Activated T-helper 17 cell treated with anti-CD3 and anti-CD28 coated beads, Interleukin-2, amount 50 U/mL, for 72 hours (primary cell): Measurements from ENCODE around the gene ALOX5AP. TPM values are rescaled to one million over a fixed set of nuclear protein-coding genes. Genes with fewer than 3 reads are reported as not detected.
A peak's percentile ranks its signal among the peaks of the same experiment; 100 is the strongest.

Experiments
- ATAC-seq: fragments of 150-1000 bp; cut with Tn5 transposase; replicated peaks from 2 replicates; pipeline ENCODE4 v1.10.0; 2021; ENCODE audit warnings: mild to moderate bottlenecking, moderate library complexity
- H3K27ac Mint-ChIP-seq: one replicate; pipeline ENCODE4 v1.8.0; 2022; ENCODE audit warnings: mixed read lengths
- H3K27me3 Mint-ChIP-seq: one replicate; pipeline ENCODE4 v1.8.0; 2022; ENCODE audit warnings: mixed read lengths
- H3K36me3 Mint-ChIP-seq: one replicate; pipeline ENCODE4 v1.8.0; 2022; ENCODE audit warnings: low read depth, mild to moderate bottlenecking, mixed read lengths
- H3K4me1 Mint-ChIP-seq: one replicate; pipeline ENCODE4 v1.8.0; 2022; ENCODE audit warnings: mixed read lengths
- H3K4me3 Mint-ChIP-seq: one replicate; pipeline ENCODE4 v1.8.0; 2022; ENCODE audit warnings: mild to moderate bottlenecking, mixed read lengths
- H3K9me3 Mint-ChIP-seq: one replicate; pipeline ENCODE4 v1.8.0; 2022; ENCODE audit warnings: mixed read lengths
- total RNA-seq, 2 donors: library from RNA; stranded (reverse); gene quantifications; one replicate each; pipeline ENCODE4 v1.2.3, GENCODE V29; 2022

The ALOX5AP gene
- total RNA-seq, 2 donors from 2014 or later = 33.7 to 62.5 TPM

DNA sequence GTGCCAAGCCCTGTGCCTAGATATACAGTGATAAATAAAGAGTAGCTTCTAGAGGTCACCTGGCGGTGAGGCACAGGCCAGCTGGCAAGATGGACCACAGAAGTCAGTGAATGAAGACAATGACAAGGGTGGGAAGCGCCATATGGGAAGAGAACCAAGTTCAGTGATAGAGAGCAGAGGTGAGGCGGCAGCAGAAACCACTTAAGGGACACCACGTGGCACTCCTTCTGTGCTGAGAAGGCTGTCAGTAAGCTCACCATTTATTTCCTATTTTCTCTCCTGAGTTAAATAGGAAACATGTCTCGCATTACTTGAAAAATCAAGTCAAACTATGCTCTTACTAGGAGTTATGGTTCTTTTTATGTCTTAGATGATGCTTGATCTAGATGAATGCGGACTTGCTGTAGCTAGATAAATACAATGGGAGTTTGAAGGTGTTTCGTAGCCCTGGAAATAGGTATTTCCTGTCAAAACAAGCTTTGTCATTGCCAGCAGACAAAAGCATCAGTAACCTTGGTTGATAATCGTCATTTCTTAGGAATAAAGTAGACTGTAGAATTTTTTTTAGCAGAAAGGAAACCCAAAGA is 17.8 kb downstream of the ALOX5AP start:
- Mint-ChIP-seq H3K27me3 (no peaks in the 10 kb centered on the region), H3K4me1 (peaks cover 16% of the 10 kb centered on the region), H3K9me3 (peaks cover 5% of the 10 kb centered on the region), H3K36me3 (peaks cover 75% of the 10 kb centered on the region), H3K27ac (no peak overlapping the region), H3K4me3 (no peak overlapping the region)
- ATAC-seq = no peak

DNA sequence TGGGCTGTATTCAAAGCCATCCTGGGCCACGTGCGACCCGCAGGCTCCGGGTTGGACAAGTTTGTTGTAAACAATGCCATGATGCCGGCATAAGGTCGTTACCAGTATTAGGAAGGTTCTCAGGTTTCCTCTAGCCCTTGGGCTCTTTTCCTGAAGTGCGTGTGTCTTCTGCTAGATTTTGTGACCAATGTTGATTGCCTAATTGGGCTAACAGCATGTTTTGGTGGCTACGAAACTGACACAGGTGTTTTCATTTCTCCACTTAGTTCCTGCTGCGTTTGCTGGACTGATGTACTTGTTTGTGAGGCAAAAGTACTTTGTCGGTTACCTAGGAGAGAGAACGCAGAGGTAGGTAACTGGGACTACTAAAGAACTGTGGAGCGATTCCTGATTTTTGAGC is 20.3 kb downstream of the ALOX5AP start:
- no peak overlapping the region for H3K4me3 Mint-ChIP-seq
- H3K4me1 Mint-ChIP-seq = peaks cover 15% of the 10 kb centered on the region
- no peak for ATAC-seq
- no peaks in the 10 kb centered on the region for H3K27me3 Mint-ChIP-seq
- no peak overlapping the region for H3K27ac Mint-ChIP-seq
- no peaks in the 10 kb centered on the region for H3K9me3 Mint-ChIP-seq
- peaks cover 72% of the 10 kb centered on the region for H3K36me3 Mint-ChIP-seq

DNA sequence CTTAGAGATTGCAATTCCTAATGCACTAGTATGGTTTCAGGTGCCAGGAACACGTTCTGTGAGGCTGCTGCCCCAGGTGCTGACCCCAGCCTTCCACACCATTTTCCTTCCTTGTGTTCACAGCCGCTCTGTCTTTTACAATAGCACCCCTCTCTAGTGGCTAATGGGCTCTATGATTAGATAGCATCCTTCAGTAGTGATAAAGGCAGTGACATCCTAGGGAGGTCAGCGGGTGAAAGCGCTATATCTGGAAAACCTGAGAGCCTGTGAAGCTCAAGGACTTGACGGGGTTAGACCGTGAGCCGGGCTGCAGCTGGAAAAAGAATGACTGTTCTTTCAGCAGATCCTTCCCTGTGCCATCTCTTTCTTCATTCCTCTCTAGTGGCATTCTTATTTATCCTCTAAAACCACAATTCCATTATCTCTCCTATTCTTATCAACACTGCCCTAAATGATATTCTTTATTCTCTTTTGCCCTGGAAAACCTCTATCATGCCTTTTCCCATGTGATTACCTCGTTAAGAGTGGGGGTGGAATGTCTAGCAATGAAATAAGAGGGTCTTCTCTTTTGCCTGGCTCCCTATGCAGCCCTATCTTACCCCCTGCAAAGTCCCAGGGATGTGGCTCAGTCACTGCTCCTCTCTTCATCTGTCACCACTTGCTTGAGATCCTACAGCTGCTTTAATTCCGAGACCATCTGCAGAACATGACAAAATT is 21.8 kb downstream of the ALOX5AP start:
- Mint-ChIP-seq H3K4me1 (peaks cover 7% of the 10 kb centered on the region), H3K27ac (no peak overlapping the region), H3K27me3 (no peaks in the 10 kb centered on the region), H3K9me3 (no peaks in the 10 kb centered on the region), H3K4me3 (no peak overlapping the region), H3K36me3 (peaks cover 73% of the 10 kb centered on the region)
- no peak for ATAC-seq

DNA sequence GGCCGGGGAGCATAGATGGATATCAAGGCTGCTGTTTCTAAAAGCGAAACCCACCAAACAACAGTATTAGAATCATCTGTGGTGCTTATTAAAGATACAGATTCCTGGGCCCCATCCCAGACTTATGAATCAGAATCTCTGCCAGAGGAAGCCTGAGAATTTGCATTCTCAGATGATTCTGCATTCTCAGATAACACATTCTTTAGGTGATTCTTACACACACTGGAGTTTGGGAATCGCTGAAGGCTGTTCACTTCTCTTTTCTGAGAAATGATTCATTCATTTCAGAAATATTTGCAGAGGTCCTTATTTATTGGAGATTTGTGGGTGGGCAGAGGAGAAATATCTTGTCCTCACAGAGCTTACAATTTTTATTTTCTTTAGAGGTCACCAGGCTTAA is 24.4 kb downstream of the ALOX5AP start:
- Mint-ChIP-seq H3K27ac (no peak overlapping the region), H3K36me3 (peaks cover 87% of the 10 kb centered on the region), H3K4me3 (no peak overlapping the region), H3K4me1 (peaks cover 4% of the 10 kb centered on the region), H3K9me3 (no peaks in the 10 kb centered on the region), H3K27me3 (no peaks in the 10 kb centered on the region)
- ATAC-seq = no peak

DNA sequence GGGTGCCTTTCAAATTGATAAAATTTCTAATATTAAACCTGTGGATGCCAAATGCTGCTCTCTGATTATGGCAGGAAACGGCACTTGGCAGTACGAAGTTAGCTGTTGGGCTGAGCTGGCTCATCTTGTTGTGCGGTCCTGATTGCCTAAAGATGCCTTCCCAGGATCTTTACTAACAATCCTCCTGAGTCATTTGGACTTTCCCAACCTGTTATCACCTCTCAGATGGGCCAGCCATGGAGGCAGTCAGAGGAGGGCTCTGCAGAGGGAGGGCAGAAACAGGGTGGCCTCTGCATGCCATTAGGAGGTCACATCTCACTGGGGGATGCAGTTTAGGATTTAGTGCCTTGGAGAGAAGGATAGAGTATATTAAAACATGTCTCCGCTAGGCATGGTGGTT is 27.3 kb downstream of the ALOX5AP start:
- no peaks in the 10 kb centered on the region for H3K27me3 Mint-ChIP-seq
- H3K4me3 Mint-ChIP-seq = no peak overlapping the region
- H3K36me3 Mint-ChIP-seq = peaks cover 70% of the 10 kb centered on the region
- no peaks in the 10 kb centered on the region for H3K9me3 Mint-ChIP-seq
- ATAC-seq = no peak
- peaks cover 4% of the 10 kb centered on the region for H3K4me1 Mint-ChIP-seq
- no peak overlapping the region for H3K27ac Mint-ChIP-seq

DNA sequence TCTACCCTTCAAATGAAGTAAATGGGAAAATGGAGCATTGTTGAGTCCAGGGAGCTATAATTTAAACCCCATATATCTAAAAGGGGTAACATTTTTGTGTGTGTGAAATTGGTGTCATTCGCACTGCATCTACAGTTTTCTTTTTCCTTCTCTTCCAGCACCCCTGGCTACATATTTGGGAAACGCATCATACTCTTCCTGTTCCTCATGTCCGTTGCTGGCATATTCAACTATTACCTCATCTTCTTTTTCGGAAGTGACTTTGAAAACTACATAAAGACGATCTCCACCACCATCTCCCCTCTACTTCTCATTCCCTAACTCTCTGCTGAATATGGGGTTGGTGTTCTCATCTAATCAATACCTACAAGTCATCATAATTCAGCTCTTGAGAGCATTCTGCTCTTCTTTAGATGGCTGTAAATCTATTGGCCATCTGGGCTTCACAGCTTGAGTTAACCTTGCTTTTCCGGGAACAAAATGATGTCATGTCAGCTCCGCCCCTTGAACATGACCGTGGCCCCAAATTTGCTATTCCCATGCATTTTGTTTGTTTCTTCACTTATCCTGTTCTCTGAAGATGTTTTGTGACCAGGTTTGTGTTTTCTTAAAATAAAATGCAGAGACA is 28.6 kb downstream of the ALOX5AP start:
- Mint-ChIP-seq H3K4me3 (no peak overlapping the region), H3K36me3 (peaks cover 57% of the 10 kb centered on the region), H3K27ac (no peak overlapping the region), H3K27me3 (no peaks in the 10 kb centered on the region), H3K9me3 (no peaks in the 10 kb centered on the region), H3K4me1 (peaks cover 8% of the 10 kb centered on the region)
- no peak for ATAC-seq

DNA sequence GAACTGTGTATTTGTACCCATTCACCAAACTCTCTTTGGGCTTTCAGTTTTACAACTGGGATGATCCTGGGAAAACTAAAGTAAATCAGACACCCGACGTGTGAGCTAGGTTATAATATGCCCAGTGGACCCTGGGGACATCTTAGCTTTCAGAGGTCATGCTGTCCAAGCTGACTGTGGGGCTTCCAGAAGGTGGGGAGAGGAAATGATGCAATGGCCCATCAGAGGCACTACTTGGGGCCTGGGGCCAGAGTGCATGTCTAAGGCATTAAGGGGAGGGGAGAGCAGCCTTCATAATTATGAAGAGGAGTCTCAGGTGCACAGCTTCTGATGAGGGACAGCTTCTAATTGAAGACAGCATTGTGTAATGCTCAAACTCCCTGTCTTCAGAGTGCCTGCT is 30.9 kb downstream of the ALOX5AP start:
- Mint-ChIP-seq H3K9me3 (no peaks in the 10 kb centered on the region), H3K27ac (peak overlapping the region; percentile 73), H3K4me1 (peaks cover 4% of the 10 kb centered on the region), H3K27me3 (no peaks in the 10 kb centered on the region), H3K4me3 (no peak overlapping the region), H3K36me3 (peaks cover 37% of the 10 kb centered on the region)
- no peak for ATAC-seq

DNA sequence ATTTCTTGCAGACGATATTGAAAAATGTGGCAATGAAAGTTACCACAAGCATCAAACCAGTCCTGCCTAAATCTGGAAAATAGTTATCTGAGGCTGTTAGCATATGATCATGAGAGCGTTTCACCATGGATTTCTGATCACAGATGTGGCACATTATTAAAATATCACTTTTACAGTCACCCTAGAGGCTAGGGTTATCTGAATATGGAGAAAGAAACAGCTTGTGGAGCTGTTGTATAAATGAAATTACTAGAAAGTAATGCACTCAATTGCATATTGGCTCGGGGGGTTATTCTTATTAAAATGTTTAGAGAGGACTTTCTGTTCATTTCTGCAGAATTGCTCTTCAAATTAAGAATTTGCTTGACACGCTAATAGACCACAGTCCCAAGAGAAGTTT is 35.6 kb downstream of the ALOX5AP start:
- Mint-ChIP-seq H3K27me3 (no peaks in the 10 kb centered on the region), H3K9me3 (peaks cover 11% of the 10 kb centered on the region), H3K36me3 (no peaks in the 10 kb centered on the region), H3K4me3 (no peak overlapping the region), H3K27ac (no peak overlapping the region), H3K4me1 (peaks cover 33% of the 10 kb centered on the region)
- ATAC-seq = no peak

DNA sequence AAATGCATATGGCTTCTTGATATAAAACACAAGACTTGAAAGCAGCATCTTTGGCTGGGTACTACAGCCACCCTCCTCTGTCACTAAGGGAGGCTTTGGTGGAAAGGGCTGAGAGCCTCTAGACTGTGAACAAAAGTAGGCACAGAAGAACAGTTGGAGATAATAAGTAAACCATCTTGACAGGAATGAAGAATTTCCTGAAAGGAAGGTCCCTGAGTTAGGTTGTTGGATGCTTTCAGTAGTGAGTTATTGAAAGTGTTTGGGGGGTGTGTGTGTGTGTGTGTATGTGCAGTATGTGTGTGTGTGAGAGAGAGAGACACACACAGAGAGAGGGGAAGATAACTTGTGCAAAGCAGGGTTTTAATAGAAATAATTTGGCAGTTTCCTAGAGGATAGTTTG is 38.2 kb downstream of the ALOX5AP start:
- ATAC-seq = no peak
- Mint-ChIP-seq H3K9me3 (peaks cover 11% of the 10 kb centered on the region), H3K4me3 (peak overlapping the region; percentile 66), H3K4me1 (peaks cover 29% of the 10 kb centered on the region), H3K27me3 (no peaks in the 10 kb centered on the region), H3K27ac (peak overlapping the region; percentile 84), H3K36me3 (no peaks in the 10 kb centered on the region)

DNA sequence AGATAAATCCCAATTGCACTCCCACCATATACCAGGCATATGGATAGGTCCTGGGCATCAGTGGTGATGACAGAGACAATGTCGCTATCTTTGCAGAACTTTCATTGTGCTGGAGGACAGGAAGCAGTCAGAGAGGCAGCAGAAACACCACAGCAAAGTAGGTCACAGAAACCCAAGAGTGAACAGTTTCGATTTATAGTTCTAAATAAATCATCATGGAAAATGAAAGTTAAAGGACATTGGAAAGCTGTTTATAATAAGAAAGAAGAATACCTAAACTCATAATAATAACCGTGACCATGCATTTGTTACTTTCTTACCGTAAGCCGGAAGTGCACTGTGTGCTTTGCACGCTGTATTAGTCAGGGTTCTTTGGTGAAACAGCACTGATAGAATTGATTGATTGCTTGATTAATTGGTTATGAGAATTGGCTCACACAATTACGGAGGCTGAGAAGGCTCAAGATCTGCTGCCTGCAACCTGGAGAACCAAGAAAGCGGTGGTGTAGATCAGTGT is 38.9 kb downstream of the ALOX5AP start:
- Mint-ChIP-seq H3K36me3 (no peaks in the 10 kb centered on the region), H3K4me3 (peak overlapping the region; percentile 66)

DNA sequence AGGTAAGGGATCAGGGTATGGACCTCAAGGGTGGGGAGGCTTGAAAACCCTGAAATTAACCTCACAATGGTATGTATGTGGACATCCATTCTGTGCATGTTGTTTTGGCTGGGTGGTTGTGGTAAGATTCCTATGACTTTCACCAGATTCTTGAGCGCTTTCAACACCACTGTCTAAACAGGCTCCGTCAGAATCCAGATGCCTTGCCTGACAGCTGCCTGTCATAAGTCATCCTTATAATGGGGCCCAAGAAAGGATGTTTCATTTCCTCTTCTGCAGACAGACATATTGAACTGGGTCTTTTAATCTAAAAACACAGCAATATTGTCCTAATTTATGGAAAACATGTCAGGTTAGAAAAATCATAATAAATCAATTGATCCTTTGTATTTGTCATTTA is 41.3 kb downstream of the ALOX5AP start:
- H3K27me3 Mint-ChIP-seq = no peaks in the 10 kb centered on the region
- no peak overlapping the region for H3K27ac Mint-ChIP-seq
- no peaks in the 10 kb centered on the region for H3K36me3 Mint-ChIP-seq
- H3K4me3 Mint-ChIP-seq = no peak overlapping the region
- H3K4me1 Mint-ChIP-seq = peaks cover 29% of the 10 kb centered on the region
- peaks cover 11% of the 10 kb centered on the region for H3K9me3 Mint-ChIP-seq
- ATAC-seq = no peak

More for the DNA sequence above, 38.9 kb downstream of the ALOX5AP start:
- Mint-ChIP-seq H3K27ac (peak overlapping the region; percentile 84), H3K4me1 (peaks cover 29% of the 10 kb centered on the region), H3K9me3 (peaks cover 11% of the 10 kb centered on the region), H3K27me3 (no peaks in the 10 kb centered on the region)
- ATAC-seq = peak; percentile 95

DNA sequence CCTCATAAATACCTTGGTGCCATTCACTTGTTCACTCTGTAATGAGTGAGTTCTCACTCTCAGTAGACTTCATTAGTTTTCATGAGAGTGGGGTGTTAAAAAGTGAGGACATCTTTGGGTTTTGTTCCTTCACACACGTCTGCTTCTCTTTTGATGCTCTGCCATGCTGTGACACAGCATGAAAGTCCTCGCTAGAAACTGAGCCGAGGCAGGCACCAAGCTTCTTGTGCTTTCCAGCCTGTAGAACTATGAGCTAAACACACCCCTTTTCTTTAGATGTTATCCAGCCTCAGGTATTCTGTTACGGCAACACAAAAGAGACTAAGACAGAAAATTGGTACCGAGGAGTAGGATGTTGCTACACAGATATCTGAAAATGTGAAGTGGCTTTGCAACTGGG is 43.7 kb downstream of the ALOX5AP start:
- H3K9me3 Mint-ChIP-seq = no peaks in the 10 kb centered on the region
- no peak overlapping the region for H3K4me3 Mint-ChIP-seq
- ATAC-seq = no peak
- no peak overlapping the region for H3K27ac Mint-ChIP-seq
- H3K4me1 Mint-ChIP-seq = peaks cover 14% of the 10 kb centered on the region
- no peaks in the 10 kb centered on the region for H3K36me3 Mint-ChIP-seq
- no peaks in the 10 kb centered on the region for H3K27me3 Mint-ChIP-seq

DNA sequence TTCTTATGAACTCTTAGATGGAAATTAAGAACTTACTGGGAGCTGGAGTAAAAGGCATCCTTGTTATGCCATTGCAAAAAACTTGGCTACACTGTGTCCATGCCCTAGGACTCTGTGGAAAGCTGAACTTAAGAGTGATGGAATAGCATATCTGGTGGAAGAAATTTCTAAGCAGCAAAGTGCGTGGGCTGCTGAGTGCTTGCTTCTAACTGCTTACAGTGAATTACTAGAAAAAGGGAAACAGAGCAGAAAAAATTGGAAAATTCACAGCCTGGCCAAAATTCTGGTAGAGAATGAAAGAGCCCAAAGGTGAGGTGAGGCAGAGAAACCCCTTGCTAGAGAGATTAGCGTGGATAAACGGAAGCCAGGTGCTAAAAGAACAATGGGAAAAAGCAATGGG is 44.3 kb downstream of the ALOX5AP start:
- ATAC-seq = no peak
- Mint-ChIP-seq H3K27me3 (no peaks in the 10 kb centered on the region), H3K9me3 (no peaks in the 10 kb centered on the region), H3K27ac (no peak overlapping the region), H3K4me3 (no peak overlapping the region), H3K36me3 (no peaks in the 10 kb centered on the region), H3K4me1 (peaks cover 8% of the 10 kb centered on the region)

DNA sequence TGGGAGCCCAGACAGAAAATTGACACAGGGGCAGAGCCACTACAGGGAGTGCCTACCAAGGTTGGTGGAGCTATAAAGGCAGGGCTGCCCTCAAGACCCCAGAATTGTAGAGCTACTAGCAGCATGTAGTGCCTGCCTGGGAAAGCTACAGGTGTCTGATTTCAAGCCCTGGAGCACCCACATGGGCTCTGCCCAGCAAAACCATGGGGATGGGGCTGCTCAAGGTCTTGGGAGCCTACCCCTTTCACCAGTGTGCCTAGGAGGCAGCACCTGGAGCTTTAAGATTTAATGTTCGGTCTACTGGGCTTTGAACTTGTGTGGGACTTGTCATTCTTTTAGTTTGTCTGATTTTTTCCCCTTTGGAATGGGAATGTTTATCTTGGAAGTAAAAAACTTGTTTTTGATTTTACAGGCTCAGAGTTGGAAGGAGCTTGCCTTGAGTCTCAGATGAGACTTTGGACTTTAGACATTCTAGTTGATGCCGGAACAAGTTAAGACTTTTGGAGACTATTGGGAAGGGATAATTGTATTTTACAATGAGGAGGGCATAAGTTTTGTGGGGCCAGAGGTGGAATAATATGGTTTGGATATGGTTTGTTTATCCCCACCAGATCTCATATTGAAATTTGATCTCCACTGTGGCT is 45.1 kb downstream of the ALOX5AP start:
- H3K9me3 Mint-ChIP-seq = no peaks in the 10 kb centered on the region
- ATAC-seq = no peak

More for the DNA sequence above, 45.1 kb downstream of the ALOX5AP start:
- no peaks in the 10 kb centered on the region for H3K36me3 Mint-ChIP-seq
- H3K27me3 Mint-ChIP-seq = no peaks in the 10 kb centered on the region
- no peak overlapping the region for H3K4me3 Mint-ChIP-seq
- no peaks in the 10 kb centered on the region for H3K4me1 Mint-ChIP-seq
- no peak overlapping the region for H3K27ac Mint-ChIP-seq
